Activated effector memory CD4-positive, alpha-beta T cell treated with anti-CD3 and anti-CD28 coated beads, Interleukin-2, amount 50 U/mL, for 16 hours (primary cell): Measurements from ENCODE around the gene AACS.

Source experiments
- DNase-seq: peaks from one replicate; pipeline ENCODE4 v3.0.0-alpha.2; 2020

AACS gene

GRCh38 chr12:125160281-125160955, 95.2 kb downstream of the AACS start:
- DNase-seq, result no peak

GRCh38 chr12:125161712-125162022, 96.4 kb downstream of the AACS start:
- DNase-seq, result no peak

- DNase-seq, result no peak
These were observed 97.3 kb downstream of the AACS start for GRCh38 chr12:125162489-125163028.

- no peak for DNase-seq
These were observed 97.9 kb downstream of the AACS start for GRCh38 chr12:125163148-125163547.

- DNase-seq, result no peak
These were observed 99.3 kb downstream of the AACS start for GRCh38 chr12:125164541-125164940.

GRCh38 chr12:125166041-125166440, 100.8 kb downstream of the AACS start:
- no peak for DNase-seq

GRCh38 chr12:125167658-125168057, 102.4 kb downstream of the AACS start:
- no peak for DNase-seq

GRCh38 chr12:125169451-125169850, 104.2 kb downstream of the AACS start:
- no peak for DNase-seq

GRCh38 chr12:125169870-125170269, 104.6 kb downstream of the AACS start:
- no peak for DNase-seq

- no peak for DNase-seq
These were observed 106.0 kb downstream of the AACS start for GRCh38 chr12:125171267-125171666.

- no peak for DNase-seq
These were observed 107.1 kb downstream of the AACS start for GRCh38 chr12:125172231-125172850.

GRCh38 chr12:125175576-125175975, 110.3 kb downstream of the AACS start:
- no peak for DNase-seq

- no peak for DNase-seq
These were observed 113.0 kb downstream of the AACS start for GRCh38 chr12:125178222-125178621.

- no peak for DNase-seq
These were observed 114.9 kb downstream of the AACS start for GRCh38 chr12:125180144-125180543.

- DNase-seq, result no peak
These were observed 115.9 kb downstream of the AACS start for GRCh38 chr12:125181107-125181506.

- peak; percentile 93 for DNase-seq
These were observed 118.2 kb downstream of the AACS start for GRCh38 chr12:125183187-125184067.

GRCh38 chr12:125184213-125184967, 119.2 kb downstream of the AACS start:
- no peak for DNase-seq

GRCh38 chr12:125185311-125185739, 120.1 kb downstream of the AACS start:
- DNase-seq, result no peak

GRCh38 chr12:125185740-125186470, 120.7 kb downstream of the AACS start, which contains the start of gene TMEM132B:
TSS of gene TMEM132B (plus strand) at chr12:125186386.
- peak; percentile 71 for DNase-seq

GRCh38 chr12:125186471-125187147, 121.4 kb downstream of the AACS start:
- DNase-seq, result no peak

- no peak for DNase-seq
These were observed 122.0 kb downstream of the AACS start for GRCh38 chr12:125187148-125187745.
